ENCODE data around the gene PTPN23.
"Not testable (repeated sequence)": the region's sequence is repeated elsewhere in the genome, so short reads cannot be mapped to it uniquely, and the experiment has no call there.

Gene PTPN23

DNA sequence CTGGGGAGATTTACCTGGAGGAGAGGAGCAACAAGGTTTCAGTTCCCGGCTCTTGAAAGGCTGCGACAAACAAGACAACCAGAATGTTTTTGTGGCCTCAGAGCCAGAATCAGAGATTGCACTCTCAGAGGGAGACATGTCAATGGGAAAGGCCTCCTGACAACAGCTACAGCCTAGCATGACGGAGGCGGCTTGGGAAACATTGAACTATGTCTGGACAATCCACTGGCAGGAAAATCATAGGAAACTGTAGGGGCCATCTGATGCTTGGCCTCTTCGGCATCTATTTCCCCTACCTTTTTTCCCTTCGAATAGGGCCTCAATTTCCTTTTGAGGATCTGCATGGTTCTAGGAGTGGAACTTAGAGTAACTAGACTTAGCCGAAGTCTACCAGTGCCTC lies 13.2 kb upstream of the PTPN23 start:
- DNase-seq (ENCODE audit: low spot score), result no peak
- TF ChIP-seq, protein P1, sequence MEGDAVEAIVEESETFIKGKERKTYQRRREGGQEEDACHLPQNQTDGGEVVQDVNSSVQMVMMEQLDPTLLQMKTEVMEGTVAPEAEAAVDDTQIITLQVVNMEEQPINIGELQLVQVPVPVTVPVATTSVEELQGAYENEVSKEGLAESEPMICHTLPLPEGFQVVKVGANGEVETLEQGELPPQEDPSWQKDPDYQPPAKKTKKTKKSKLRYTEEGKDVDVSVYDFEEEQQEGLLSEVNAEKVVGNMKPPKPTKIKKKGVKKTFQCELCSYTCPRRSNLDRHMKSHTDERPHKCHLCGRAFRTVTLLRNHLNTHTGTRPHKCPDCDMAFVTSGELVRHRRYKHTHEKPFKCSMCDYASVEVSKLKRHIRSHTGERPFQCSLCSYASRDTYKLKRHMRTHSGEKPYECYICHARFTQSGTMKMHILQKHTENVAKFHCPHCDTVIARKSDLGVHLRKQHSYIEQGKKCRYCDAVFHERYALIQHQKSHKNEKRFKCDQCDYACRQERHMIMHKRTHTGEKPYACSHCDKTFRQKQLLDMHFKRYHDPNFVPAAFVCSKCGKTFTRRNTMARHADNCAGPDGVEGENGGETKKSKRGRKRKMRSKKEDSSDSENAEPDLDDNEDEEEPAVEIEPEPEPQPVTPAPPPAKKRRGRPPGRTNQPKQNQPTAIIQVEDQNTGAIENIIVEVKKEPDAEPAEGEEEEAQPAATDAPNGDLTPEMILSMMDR (IDR thresholded peaks at IDR 0.05; ENCODE audit: extremely low read depth, insufficient read depth, missing control alignments), result no peak
- in situ Hi-C loops (cut with MboI; ENCODE audit: low pct_unique_long_range_greater_than_20kb, low sequenced_read_pairs, unreplicated experiment), result loop anchor here (10.0 to 25.0 kb wide), 2 partner anchors 455 to 653 kb away; partner anchors contain the start of gene PRSS50

DNA sequence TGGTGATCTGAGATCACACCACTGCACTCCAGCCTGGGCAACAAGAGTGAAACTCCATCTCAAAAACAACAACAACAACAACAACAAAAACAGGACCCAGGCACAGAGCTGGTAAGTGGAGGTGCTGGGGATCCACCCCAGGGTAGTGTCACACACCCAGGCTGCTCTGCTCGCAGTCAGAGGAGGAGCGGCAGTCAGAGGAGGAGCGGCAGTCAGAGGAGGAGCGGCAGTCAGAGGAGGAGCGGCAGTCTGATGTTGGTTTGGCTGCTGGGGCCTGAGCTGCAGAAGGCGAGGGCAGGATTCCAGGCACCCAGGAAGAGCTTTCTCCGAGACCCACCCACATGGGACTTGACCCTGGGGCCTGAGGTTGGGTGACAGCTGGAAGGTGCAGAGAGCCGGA lies 10.8 kb upstream of the PTPN23 start:
- not testable (repeated sequence) for DNase-seq (ENCODE audit: low spot score)
- in situ Hi-C loops (cut with MboI; ENCODE audit: low pct_unique_long_range_greater_than_20kb, low sequenced_read_pairs, unreplicated experiment), result loop anchor here (25.0 kb wide), 1 partner anchor 458 kb away; no protein-coding TSS in a partner anchor

DNA sequence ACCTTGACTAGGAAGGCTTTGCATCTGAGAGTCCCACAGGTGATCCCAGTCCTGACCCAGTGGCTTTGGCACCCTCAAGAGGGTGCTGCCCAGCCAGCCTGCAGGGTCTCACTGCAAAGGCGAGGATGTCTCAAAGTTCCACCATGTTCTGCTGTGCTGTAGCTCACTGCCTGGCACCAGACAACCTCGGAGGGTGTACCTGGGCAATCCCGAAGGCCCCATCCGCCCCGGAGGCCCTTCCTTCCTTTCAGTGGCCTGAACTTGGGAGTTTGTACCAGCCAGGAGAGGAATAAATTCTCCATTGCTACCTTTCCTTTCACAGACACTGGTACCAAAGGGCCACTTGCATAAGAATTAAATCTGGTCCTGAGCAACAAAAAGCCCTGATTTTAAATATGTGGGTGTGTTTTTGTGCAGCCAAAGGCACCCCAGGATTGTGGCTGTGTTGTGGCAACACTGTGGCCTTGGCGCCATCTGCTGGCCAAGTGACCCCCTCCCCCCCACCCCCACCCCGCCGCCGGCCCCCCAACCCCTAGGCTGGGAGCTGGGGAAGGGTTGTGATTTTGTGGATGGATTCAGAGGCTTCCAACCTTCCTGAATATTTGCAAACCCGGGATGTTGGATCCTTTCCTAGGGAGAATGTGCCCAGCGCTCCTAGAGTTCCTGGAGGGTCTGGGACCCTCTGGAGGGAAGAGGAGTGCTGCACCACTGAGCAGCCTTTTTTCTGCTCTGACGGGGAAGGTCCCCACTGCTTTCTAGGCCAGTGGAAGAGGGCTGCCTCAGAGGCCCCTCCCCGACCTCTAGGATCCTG lies 9.7 kb upstream of the PTPN23 start:
- peak; percentile 73 for DNase-seq (ENCODE audit: low spot score)
- in situ Hi-C loops (cut with MboI; ENCODE audit: low pct_unique_long_range_greater_than_20kb, low sequenced_read_pairs, unreplicated experiment), result loop anchor here (25.0 kb wide), 1 partner anchor 459 kb away; no protein-coding TSS in a partner anchor
- TF ChIP-seq, protein P1 (IDR thresholded peaks at IDR 0.05; ENCODE audit: extremely low read depth, insufficient read depth, missing control alignments), result peak; percentile 45

DNA sequence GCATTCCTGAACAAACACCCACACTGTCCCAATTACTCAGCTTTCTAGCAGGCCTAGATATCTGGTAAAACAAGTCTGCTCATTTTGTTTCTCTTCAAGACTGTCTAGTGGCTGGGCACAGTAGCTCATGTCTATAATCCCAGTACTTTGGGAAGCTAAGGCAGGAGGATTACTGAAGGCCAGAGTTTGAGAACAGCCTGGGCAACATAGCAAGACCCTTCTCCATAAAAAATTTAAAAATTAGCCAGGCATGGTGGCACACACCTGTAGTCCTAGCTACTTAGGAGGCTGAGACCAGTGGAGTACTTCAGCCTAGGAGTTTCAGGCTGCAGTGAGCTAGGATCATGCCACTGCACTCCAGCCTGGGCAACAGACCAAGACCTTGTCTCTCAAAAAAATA lies 6.2 kb upstream of the PTPN23 start:
- in situ Hi-C loops (cut with MboI; ENCODE audit: low pct_unique_long_range_greater_than_20kb, low sequenced_read_pairs, unreplicated experiment), result loop anchor here (25.0 kb wide), 1 partner anchor 462 kb away; no protein-coding TSS in a partner anchor
- TF ChIP-seq, protein P1 (IDR thresholded peaks at IDR 0.05; ENCODE audit: extremely low read depth, insufficient read depth, missing control alignments), result no peak
- DNase-seq (ENCODE audit: low spot score), result no peak

DNA sequence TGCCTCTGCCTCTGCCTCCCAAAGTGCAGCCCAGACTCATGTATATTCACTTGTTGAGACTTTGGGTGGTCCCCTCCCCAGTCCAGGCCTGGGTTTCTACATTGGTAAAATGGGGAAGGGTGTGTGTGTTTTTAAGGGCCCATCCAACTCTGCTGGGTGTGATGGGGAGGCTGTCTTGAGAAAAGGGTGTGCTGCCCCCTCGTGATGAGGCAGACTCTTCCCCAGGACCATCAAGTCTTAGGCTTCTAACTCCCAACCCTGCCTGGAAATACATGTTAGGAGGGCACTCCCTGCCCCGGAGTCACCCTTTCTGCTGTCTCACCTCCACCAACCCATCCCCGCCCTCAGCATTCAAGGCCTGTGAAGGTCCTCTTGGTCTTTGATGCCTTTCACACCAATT lies 4.4 kb upstream of the PTPN23 start:
- DNase-seq (ENCODE audit: low spot score), result no peak
- in situ Hi-C loops (cut with MboI; ENCODE audit: low pct_unique_long_range_greater_than_20kb, low sequenced_read_pairs, unreplicated experiment), result no loop called here
- TF ChIP-seq, protein P1 (IDR thresholded peaks at IDR 0.05; ENCODE audit: extremely low read depth, insufficient read depth, missing control alignments), result no peak

DNA sequence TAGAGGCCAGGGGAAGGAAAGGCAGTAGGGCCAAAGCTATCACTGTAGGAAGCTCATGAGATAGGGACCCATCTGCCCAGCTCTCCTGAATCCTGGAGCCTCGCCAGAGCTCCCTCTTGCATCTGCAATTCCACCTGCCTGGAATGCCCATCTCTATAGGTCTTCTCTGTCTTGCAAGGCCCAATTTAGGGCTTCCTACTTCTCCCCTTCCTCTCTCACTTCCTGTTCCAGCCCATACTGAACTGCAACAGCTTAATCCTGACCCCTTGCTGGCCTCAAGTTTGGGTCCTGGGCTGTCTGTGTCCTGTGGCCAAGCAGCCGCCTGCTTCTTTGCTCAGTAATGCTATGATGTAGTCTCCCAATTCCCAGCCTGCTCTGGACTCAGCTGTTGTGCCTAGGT lies 3.6 kb upstream of the PTPN23 start:
- TF ChIP-seq, protein P1 (IDR thresholded peaks at IDR 0.05; ENCODE audit: extremely low read depth, insufficient read depth, missing control alignments), result no peak
- DNase-seq (ENCODE audit: low spot score), result no peak
- in situ Hi-C loops (cut with MboI; ENCODE audit: low pct_unique_long_range_greater_than_20kb, low sequenced_read_pairs, unreplicated experiment), result no loop called here

DNA sequence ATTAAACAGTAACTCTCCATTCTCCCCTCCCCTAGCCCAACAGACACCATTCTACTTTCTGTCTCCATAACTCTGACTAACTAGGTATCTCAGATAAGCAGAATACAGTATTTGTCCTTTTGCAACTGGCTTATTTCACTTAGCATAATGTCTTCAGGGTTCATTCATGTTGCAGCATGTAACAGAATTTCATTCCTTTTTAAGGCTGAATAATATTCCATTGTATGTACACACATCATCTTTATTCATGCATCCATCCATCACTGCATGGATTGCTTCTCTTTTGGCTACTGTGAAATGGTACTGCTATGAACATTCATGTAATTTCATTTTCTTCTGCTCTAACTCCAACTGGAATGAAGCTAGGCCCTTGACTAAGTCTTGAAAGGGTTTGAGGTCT lies 2.0 kb upstream of the PTPN23 start:
- TF ChIP-seq, protein P1 (IDR thresholded peaks at IDR 0.05; ENCODE audit: extremely low read depth, insufficient read depth, missing control alignments), result no peak
- DNase-seq (ENCODE audit: low spot score), result no peak
- in situ Hi-C loops (cut with MboI; ENCODE audit: low pct_unique_long_range_greater_than_20kb, low sequenced_read_pairs, unreplicated experiment), result no loop called here

Data from GM13977 (cell line).